ENCODE measurements around the gene USP13. TPM values are rescaled to one million over a fixed set of nuclear protein-coding genes. Genes with fewer than 3 reads are reported as not detected.

Gene USP13
- total RNA-seq, 4 donors from 2014 or later: 2.3 to 8.3 (median 5.8) TPM

DNA sequence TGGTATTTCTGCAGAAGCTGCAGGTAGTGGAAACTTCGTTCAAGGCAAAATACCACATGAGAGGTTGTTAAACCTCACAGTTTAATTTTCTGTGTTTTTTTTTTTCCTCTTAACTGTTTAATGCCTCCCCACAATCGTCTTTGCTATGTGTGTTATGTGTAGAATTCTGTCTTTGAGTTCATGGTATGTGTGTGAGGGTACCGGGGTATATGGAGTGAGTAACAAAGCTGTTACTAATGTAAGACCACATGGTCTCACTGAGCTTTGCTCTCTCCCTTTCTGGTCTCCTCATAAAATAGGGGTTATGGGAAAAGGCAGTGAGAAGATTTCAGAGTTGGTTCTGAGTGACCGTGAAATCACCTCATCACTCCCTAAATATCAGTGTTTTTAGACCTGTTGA lies 143.6 kb downstream of the USP13 start:
- H3K4me3 ChIP-seq: no peak overlapping the region
- H3K4me1 ChIP-seq: no peaks in the 10 kb centered on the region
- H3K27ac ChIP-seq: no peak overlapping the region
- WGBS: 60% methylated on average over 4 of the region's 4 CpGs
- no peak for DNase-seq (ENCODE audit: low spot score in 2 of 2)
- TF ChIP-seq EP300 (IDR thresholded peaks at IDR 0.05): no peak
- TF ChIP-seq POLR2A (IDR thresholded peaks at IDR 0.05): no peak
- TF ChIP-seq POLR2AphosphoS5 (IDR thresholded peaks at IDR 0.05): no peak
- TF ChIP-seq, protein P1, sequence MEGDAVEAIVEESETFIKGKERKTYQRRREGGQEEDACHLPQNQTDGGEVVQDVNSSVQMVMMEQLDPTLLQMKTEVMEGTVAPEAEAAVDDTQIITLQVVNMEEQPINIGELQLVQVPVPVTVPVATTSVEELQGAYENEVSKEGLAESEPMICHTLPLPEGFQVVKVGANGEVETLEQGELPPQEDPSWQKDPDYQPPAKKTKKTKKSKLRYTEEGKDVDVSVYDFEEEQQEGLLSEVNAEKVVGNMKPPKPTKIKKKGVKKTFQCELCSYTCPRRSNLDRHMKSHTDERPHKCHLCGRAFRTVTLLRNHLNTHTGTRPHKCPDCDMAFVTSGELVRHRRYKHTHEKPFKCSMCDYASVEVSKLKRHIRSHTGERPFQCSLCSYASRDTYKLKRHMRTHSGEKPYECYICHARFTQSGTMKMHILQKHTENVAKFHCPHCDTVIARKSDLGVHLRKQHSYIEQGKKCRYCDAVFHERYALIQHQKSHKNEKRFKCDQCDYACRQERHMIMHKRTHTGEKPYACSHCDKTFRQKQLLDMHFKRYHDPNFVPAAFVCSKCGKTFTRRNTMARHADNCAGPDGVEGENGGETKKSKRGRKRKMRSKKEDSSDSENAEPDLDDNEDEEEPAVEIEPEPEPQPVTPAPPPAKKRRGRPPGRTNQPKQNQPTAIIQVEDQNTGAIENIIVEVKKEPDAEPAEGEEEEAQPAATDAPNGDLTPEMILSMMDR (IDR thresholded peaks at IDR 0.05): no peak
- no peaks in the 10 kb centered on the region for H3K27me3 ChIP-seq
- no peaks in the 10 kb centered on the region for H3K9me3 ChIP-seq
- H3K36me3 ChIP-seq: no peaks in the 10 kb centered on the region

DNA sequence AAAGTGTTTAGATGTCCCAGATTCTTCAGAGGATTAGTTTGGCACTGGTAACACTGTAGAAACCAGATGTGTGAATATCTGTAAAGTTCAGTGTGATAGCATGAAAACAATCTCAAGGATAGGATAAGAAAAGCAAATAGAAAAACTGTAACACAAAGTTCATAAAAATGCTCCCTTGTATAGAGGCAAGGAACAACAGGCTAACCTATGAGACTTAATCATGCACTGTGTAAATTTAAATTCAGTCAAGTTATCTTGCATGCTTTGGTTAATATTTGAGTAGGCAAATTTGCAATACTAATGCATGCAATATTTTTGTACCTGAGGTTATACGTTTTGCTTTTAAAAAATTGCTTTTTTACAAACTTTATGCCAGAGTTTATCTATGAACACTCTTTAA lies 144.4 kb downstream of the USP13 start:
- no peak for DNase-seq (ENCODE audit: low spot score in 2 of 2)
- Histone ChIP-seq H3K9me3 (no peaks in the 10 kb centered on the region), H3K27me3 (no peaks in the 10 kb centered on the region), H3K27ac (no peak overlapping the region), H3K4me3 (no peak overlapping the region), H3K4me1 (no peaks in the 10 kb centered on the region), H3K36me3 (no peaks in the 10 kb centered on the region)
- TF ChIP-seq, protein P1 (IDR thresholded peaks at IDR 0.05): no peak
- no peak for TF ChIP-seq POLR2AphosphoS5 (IDR thresholded peaks at IDR 0.05)
- no peak for TF ChIP-seq EP300 (IDR thresholded peaks at IDR 0.05)
- TF ChIP-seq POLR2A (IDR thresholded peaks at IDR 0.05): no peak
- WGBS: 72% methylated on average over 1 of the region's 1 CpG

DNA sequence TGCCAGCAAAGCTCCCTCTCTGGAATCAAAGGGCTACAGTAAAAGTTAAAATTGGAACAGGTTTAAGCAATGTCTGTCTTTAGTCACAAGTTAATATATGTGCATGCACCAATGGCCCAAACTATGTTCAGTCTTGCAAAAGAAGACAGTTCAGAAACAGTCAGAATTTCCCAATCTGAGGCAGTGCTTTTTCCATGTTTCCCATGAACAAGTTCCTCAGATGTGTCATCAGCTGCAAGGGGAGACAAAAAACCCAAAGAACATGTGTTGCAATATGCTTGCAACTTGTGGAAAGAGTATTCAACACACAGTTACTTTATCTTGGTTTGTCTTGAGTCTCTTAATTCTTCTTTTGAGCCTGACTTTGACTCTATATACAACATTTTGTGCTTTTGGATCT lies 148.4 kb downstream of the USP13 start:
- Histone ChIP-seq H3K4me1 (no peaks in the 10 kb centered on the region), H3K9me3 (no peaks in the 10 kb centered on the region), H3K27ac (no peak overlapping the region), H3K27me3 (no peaks in the 10 kb centered on the region), H3K4me3 (no peak overlapping the region), H3K36me3 (no peaks in the 10 kb centered on the region)
- TF ChIP-seq, protein P1 (IDR thresholded peaks at IDR 0.05): no peak
- TF ChIP-seq POLR2AphosphoS5 (IDR thresholded peaks at IDR 0.05): no peak
- TF ChIP-seq EP300 (IDR thresholded peaks at IDR 0.05): no peak
- no peak for TF ChIP-seq POLR2A (IDR thresholded peaks at IDR 0.05)
- DNase-seq (ENCODE audit: low spot score in 2 of 2): no peak

DNA sequence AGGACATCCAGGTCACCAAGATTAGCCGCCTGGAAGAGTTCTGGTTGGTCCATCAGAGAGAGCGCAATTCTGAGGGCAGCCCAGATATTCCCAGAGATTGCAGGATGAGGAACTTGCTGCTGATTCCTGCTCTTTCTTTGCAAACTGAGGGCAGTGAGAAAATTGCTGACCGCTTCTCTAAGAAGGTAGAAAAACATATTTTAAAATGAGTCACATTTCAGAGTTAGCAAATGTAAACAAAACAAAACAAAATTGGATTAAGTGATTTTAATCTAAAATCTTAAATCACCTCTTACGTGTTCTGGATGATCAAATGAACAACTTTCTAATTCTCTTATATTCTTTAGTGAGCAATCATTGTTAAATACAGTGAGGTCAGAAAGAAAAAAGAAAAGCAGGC lies 149.0 kb downstream of the USP13 start:
- H3K27me3 ChIP-seq: no peaks in the 10 kb centered on the region
- H3K27ac ChIP-seq: no peak overlapping the region
- H3K36me3 ChIP-seq: no peaks in the 10 kb centered on the region
- DNase-seq (ENCODE audit: low spot score in 2 of 2): no peak
- H3K4me1 ChIP-seq: no peaks in the 10 kb centered on the region
- H3K9me3 ChIP-seq: no peaks in the 10 kb centered on the region
- no peak overlapping the region for H3K4me3 ChIP-seq
- WGBS: 85% methylated on average over 4 of the region's 4 CpGs
- TF ChIP-seq POLR2A (IDR thresholded peaks at IDR 0.05) (no peak), EP300 (IDR thresholded peaks at IDR 0.05) (no peak), POLR2AphosphoS5 (IDR thresholded peaks at IDR 0.05) (no peak)
- TF ChIP-seq, protein P1 (IDR thresholded peaks at IDR 0.05): no peak

GRCh38 chr3:179806177-179806576 lies 153.3 kb downstream of the USP13 start:
- no peak for TF ChIP-seq EP300 (IDR thresholded peaks at IDR 0.05)
- no peak for TF ChIP-seq POLR2AphosphoS5 (IDR thresholded peaks at IDR 0.05)
- TF ChIP-seq, protein P1 (IDR thresholded peaks at IDR 0.05): no peak
- no peak for TF ChIP-seq POLR2A (IDR thresholded peaks at IDR 0.05)
- Histone ChIP-seq H3K36me3 (no peaks in the 10 kb centered on the region), H3K27ac (no peak overlapping the region), H3K4me3 (no peak overlapping the region), H3K4me1 (no peaks in the 10 kb centered on the region), H3K9me3 (no peaks in the 10 kb centered on the region), H3K27me3 (no peaks in the 10 kb centered on the region)
- WGBS: 69% methylated on average over 5 of the region's 5 CpGs
- DNase-seq (ENCODE audit: low spot score in 2 of 2): no peak
